CD14-positive monocyte (primary cell): ENCODE data around the gene CNTLN. TPM values are rescaled to one million over a fixed set of nuclear protein-coding genes. Genes with fewer than 3 reads are reported as not detected.

Source experiments
- DNase-seq, 3 donors: peaks; one replicate each; pipeline ENCODE4 v3.0.0-alpha.2; 2011 to 2022
- H2AFZ ChIP-seq: 2 replicates; pipeline ENCODE4 v1.6.0; 2012; ENCODE audit warnings: mild to moderate bottlenecking, low read depth, low read length, inconsistent platforms; ENCODE audit not compliant: insufficient read depth, poor library complexity, severe bottlenecking
- H3K27ac ChIP-seq, 2 donors: 1 replicate in 1 of 2; 2 replicates in 1 of 2; pipeline ENCODE4 v1.5.1; 2012 to 2013; ENCODE audit warnings: low read length in 2 of 2, control low read depth in 1 of 2, inconsistent platforms in 1 of 2, low read depth in 1 of 2, mild to moderate bottlenecking in 1 of 2
- H3K27me3 ChIP-seq, 2 donors: one replicate each; pipeline versions ENCODE4 v1.6.0 to v1.6.1; 2011 to 2013; ENCODE audit warnings: low read length in 2 of 2; ENCODE audit not compliant: control insufficient read depth in 2 of 2, insufficient read depth in 2 of 2
- H3K36me3 ChIP-seq, 2 donors: replicated peaks in 1 of 2; 1 replicate in 1 of 2; 2 replicates in 1 of 2; pipeline versions ENCODE4 v1.5.1 to v1.6.1; 2012 to 2013; ENCODE audit warnings: low read length in 2 of 2, control low read depth in 1 of 2, inconsistent platforms in 1 of 2, mild to moderate bottlenecking in 1 of 2; ENCODE audit not compliant: insufficient read depth in 2 of 2, control insufficient read depth in 1 of 2
- H3K4me1 ChIP-seq, 2 donors: 1 replicate in 1 of 2; 2 replicates in 1 of 2; pipeline versions ENCODE4 v1.5.1 to v1.6.1; 2012 to 2013; ENCODE audit warnings: low read length in 2 of 2, control low read depth in 1 of 2, inconsistent platforms in 1 of 2, mild to moderate bottlenecking in 1 of 2, moderate library complexity in 1 of 2; ENCODE audit not compliant: insufficient read depth in 2 of 2, control insufficient read depth in 1 of 2
- H3K4me2 ChIP-seq: replicated peaks from 2 replicates; pipeline ENCODE3; 2012; ENCODE audit warnings: low read length, moderate library complexity, mild to moderate bottlenecking; ENCODE audit not compliant: poor library complexity, severe bottlenecking; ENCODE audit errors: extremely low read depth
- H3K4me3 ChIP-seq, 3 experiments: fragments of 200-600 bp in 1 of 3; sonication (generic) in 1 of 3; replicated peaks in 1 of 3; 1 replicate in 2 of 3; 2 replicates in 1 of 3; pipeline ENCODE4 v1.5.1; 2011 to 2013; ENCODE audit warnings: low read length in 3 of 3, mild to moderate bottlenecking in 3 of 3, control low read depth in 2 of 3, low read depth in 2 of 3, inconsistent platforms in 1 of 3, moderate library complexity in 1 of 3
- H3K79me2 ChIP-seq: 2 replicates; pipeline ENCODE4 v1.6.0; 2012; ENCODE audit warnings: mild to moderate bottlenecking, control low read depth, inconsistent platforms, low read length, moderate library complexity; ENCODE audit not compliant: insufficient read depth
- H3K9ac ChIP-seq: 2 replicates; pipeline ENCODE4 v1.6.0; 2017; ENCODE audit warnings: low read length, mild to moderate bottlenecking; ENCODE audit not compliant: insufficient read depth, poor library complexity, severe bottlenecking
- H3K9me3 ChIP-seq, 2 donors: replicated peaks in 1 of 2; 1 replicate in 1 of 2; 2 replicates in 1 of 2; pipeline versions ENCODE4 v1.5.1 to v1.6.1; 2012 to 2013; ENCODE audit warnings: low read length in 2 of 2, control low read depth in 1 of 2; ENCODE audit not compliant: control insufficient read depth in 1 of 2, insufficient read depth in 1 of 2
- H4K20me1 ChIP-seq: 2 replicates; pipeline ENCODE4 v1.6.0; 2012; ENCODE audit warnings: mild to moderate bottlenecking, low read length, control low read depth, moderate library complexity; ENCODE audit not compliant: insufficient read depth
- H3K27ac Mint-ChIP-seq, 7 donors: one replicate each; pipeline ENCODE4 v1.8.0; 2020; ENCODE audit warnings: mild to moderate bottlenecking in 7 of 7, mixed read lengths in 7 of 7, moderate library complexity in 6 of 7, inconsistent platforms in 2 of 7
- H3K27me3 Mint-ChIP-seq, 3 donors: one replicate each; pipeline ENCODE4 v1.8.0; 2021 to 2022; ENCODE audit warnings: low read depth in 3 of 3, mild to moderate bottlenecking in 3 of 3, mixed read lengths in 3 of 3, moderate library complexity in 3 of 3, inconsistent platforms in 1 of 3
- H3K36me3 Mint-ChIP-seq, 2 donors: one replicate each; pipeline ENCODE4 v1.8.0; 2020; ENCODE audit warnings: mixed read lengths in 2 of 2, inconsistent platforms in 1 of 2, mild to moderate bottlenecking in 1 of 2
- H3K4me1 Mint-ChIP-seq: one replicate; pipeline ENCODE4 v1.8.0; 2020; ENCODE audit warnings: mild to moderate bottlenecking, mixed read lengths
- H3K4me3 Mint-ChIP-seq, 2 donors: one replicate each; pipeline ENCODE4 v1.8.0; 2020; ENCODE audit warnings: mild to moderate bottlenecking in 2 of 2, mixed read lengths in 2 of 2, moderate library complexity in 1 of 2
- H3K9me3 Mint-ChIP-seq, 7 donors: one replicate each; pipeline ENCODE4 v1.8.0; 2020 to 2022; ENCODE audit warnings: mixed read lengths in 7 of 7, mild to moderate bottlenecking in 6 of 7, moderate library complexity in 6 of 7, inconsistent platforms in 2 of 7
- WGBS: methylation state at CpG from one replicate; pipeline ENCODE4 v1.1.5; 2013; ENCODE audit warnings: missing lambda C conversion rate; ENCODE audit not compliant: insufficient coverage; 5-methylcytosine and 5-hydroxymethylcytosine counted together
- intact Hi-C, 2 donors: fragments of 100-400 bp; cut with micrococcal nuclease; formaldehyde crosslinking; loops; one replicate each; pipeline versions ENCODE4 v1.15.0 to v1.15.1; 2023
- polyA plus RNA-seq, 3 donors: library from polyadenylated mRNA; depleted of rRNA in 1 of 3; unstranded in 2 of 3; stranded (reverse) in 1 of 3; fragments of 300-500 nt in 2 of 3; fragments of >200 nt in 1 of 3; fragmentation: Illumina TruSeq in 2 of 3; gene quantifications; 1 replicate in 2 of 3; 2 replicates in 1 of 3; pipeline ENCODE4 v1.2.3, GENCODE V29; 2012 to 2021
- TF ChIP-seq, protein P1 (sequence below): fragments of 200-600 bp; IDR thresholded peaks from one replicate; pipeline ENCODE4 v1.8.0; 2022; ENCODE audit warnings: antibody characterized with exemption, mild to moderate bottlenecking

Gene CNTLN
- polyA plus RNA-seq, 3 donors, result 2.2 to 5.6 (median 4.0) TPM

GRCh38 chr9:17433526-17433925 is 298.7 kb downstream of the CNTLN start:
- no peaks in the 10 kb centered on the region for H3K4me1 Mint-ChIP-seq

GRCh38 chr9:17436854-17437253 is 302.0 kb downstream of the CNTLN start:
- no peak overlapping the region for H3K27ac Mint-ChIP-seq
- H3K36me3 Mint-ChIP-seq, result peaks cover 16 to 21% of the 10 kb centered on the region in 2 donors
- no peak overlapping the region for H3K4me3 ChIP-seq
- no peak overlapping the region for H3K4me3 Mint-ChIP-seq
- TF ChIP-seq, protein P1, sequence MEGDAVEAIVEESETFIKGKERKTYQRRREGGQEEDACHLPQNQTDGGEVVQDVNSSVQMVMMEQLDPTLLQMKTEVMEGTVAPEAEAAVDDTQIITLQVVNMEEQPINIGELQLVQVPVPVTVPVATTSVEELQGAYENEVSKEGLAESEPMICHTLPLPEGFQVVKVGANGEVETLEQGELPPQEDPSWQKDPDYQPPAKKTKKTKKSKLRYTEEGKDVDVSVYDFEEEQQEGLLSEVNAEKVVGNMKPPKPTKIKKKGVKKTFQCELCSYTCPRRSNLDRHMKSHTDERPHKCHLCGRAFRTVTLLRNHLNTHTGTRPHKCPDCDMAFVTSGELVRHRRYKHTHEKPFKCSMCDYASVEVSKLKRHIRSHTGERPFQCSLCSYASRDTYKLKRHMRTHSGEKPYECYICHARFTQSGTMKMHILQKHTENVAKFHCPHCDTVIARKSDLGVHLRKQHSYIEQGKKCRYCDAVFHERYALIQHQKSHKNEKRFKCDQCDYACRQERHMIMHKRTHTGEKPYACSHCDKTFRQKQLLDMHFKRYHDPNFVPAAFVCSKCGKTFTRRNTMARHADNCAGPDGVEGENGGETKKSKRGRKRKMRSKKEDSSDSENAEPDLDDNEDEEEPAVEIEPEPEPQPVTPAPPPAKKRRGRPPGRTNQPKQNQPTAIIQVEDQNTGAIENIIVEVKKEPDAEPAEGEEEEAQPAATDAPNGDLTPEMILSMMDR, result no peak
- H3K9ac ChIP-seq, result no peak overlapping the region
- WGBS, result 98% methylated on average over 6 of the region's 7 CpGs
- no peak for DNase-seq
- H3K36me3 ChIP-seq, result peaks cover 0 to 8% of the 10 kb centered on the region in 2 donors
- H3K4me2 ChIP-seq, result no peak overlapping the region
- H3K4me1 ChIP-seq, result no peaks in the 10 kb centered on the region
- H2AFZ ChIP-seq, result no peak overlapping the region
- no peak overlapping the region for H3K27ac ChIP-seq
- no peaks in the 10 kb centered on the region for H4K20me1 ChIP-seq
- H3K27me3 ChIP-seq, result no peaks in the 10 kb centered on the region
- intact Hi-C loops, result loop anchor here in 1 of 2 donors (10.0 kb wide), 1 partner anchor 58 kb away; no protein-coding TSS in a partner anchor
- H3K4me1 Mint-ChIP-seq, result no peaks in the 10 kb centered on the region
- H3K9me3 ChIP-seq, result peaks cover 11% of the 10 kb centered on the region in 2 donors
- no peaks in the 10 kb centered on the region for H3K27me3 Mint-ChIP-seq
- peaks cover 4 to 26% (median 20%) of the 10 kb centered on the region in 7 donors for H3K9me3 Mint-ChIP-seq
- no peaks in the 10 kb centered on the region for H3K79me2 ChIP-seq

More at GRCh38 chr9:17433526-17433925, 298.7 kb downstream of the CNTLN start:
- Histone ChIP-seq H3K79me2 (no peaks in the 10 kb centered on the region), H2AFZ (no peak overlapping the region), H3K4me3 (no peak overlapping the region), H3K9me3 (peaks cover 0 to 5% of the 10 kb centered on the region in 2 donors), H3K4me1 (no peaks in the 10 kb centered on the region), H4K20me1 (no peaks in the 10 kb centered on the region), H3K27ac (no peak overlapping the region), H3K9ac (no peak overlapping the region), H3K36me3 (peaks cover 0 to 13% of the 10 kb centered on the region in 2 donors), H3K4me2 (no peak overlapping the region), H3K27me3 (no peaks in the 10 kb centered on the region)
- Mint-ChIP-seq H3K27me3 (no peaks in the 10 kb centered on the region), H3K36me3 (peaks cover 12 to 20% of the 10 kb centered on the region in 2 donors), H3K9me3 (peaks cover 0 to 14% (median 9%) of the 10 kb centered on the region in 7 donors), H3K27ac (no peak overlapping the region), H3K4me3 (no peak overlapping the region)
- TF ChIP-seq, protein P1, result no peak
- no peak for DNase-seq
- no CpG with 5 or more reads among the region's 6 CpGs for WGBS
- intact Hi-C loops, result loop anchor here in 1 of 2 donors (10.0 kb wide), 1 partner anchor 61 kb away; no protein-coding TSS in a partner anchor
